DMS153 treated with DMSO at 0.1 percent for 48 hours (cell line): Measurements from ENCODE around the gene PLEKHA5.
"Not testable (repeated sequence)": the region's sequence is repeated elsewhere in the genome, so short reads cannot be mapped to it uniquely, and the experiment has no call there.

Experiments used
- DNase-seq: peaks from one replicate; lab custom pipeline; 2025; ENCODE audit not compliant: unreplicated experiment; lab: John Stamatoyannopoulos, UW

PLEKHA5 gene

DNA sequence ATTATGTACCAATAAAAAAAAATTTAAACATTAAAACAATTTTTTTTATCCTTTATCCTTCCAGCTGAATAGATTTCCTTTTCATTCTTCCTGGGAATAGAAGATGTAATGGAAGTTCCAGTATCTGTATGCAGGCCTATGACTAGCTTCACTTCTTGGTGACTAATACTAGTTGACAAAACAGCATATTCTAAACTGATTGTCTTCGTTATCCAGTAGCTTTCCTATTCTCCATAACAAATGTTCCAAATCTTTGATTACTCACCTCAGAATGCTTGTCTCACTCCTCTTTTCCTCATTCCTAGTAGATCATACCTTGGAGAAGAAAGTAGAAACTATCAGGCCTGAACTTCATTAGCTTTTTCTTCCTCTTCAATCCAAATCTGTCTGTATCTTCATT is 70.7 kb downstream of the PLEKHA5 start:
- no peak for DNase-seq

- no peak for DNase-seq
Measured at GRCh38 chr12:19201661-19202060, 72.1 kb downstream of the PLEKHA5 start.

- no peak for DNase-seq
Measured at GRCh38 chr12:19203013-19203412, 73.5 kb downstream of the PLEKHA5 start.

- DNase-seq = no peak
Measured at GRCh38 chr12:19203539-19204506, 74.3 kb downstream of the PLEKHA5 start.

DNA sequence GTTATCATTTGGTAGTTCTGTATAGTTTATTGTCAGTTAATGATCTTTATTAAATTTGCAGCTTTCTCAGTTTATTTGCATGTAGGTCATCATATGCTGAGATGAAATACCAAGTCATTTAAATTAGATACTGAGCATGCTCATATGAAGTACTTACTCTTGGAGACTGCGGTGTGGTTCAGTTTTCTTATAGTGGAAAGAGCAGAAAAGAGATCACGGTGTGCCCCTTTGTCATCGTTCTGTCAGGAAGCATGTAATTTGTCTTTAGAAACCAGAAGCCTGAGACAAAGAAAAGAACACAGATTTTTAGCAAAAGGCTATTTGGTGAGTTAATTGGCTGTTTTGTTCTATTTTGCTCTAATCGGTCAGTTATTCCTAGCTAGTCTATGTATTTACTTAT is 75.6 kb downstream of the PLEKHA5 start:
- no peak for DNase-seq

DNA sequence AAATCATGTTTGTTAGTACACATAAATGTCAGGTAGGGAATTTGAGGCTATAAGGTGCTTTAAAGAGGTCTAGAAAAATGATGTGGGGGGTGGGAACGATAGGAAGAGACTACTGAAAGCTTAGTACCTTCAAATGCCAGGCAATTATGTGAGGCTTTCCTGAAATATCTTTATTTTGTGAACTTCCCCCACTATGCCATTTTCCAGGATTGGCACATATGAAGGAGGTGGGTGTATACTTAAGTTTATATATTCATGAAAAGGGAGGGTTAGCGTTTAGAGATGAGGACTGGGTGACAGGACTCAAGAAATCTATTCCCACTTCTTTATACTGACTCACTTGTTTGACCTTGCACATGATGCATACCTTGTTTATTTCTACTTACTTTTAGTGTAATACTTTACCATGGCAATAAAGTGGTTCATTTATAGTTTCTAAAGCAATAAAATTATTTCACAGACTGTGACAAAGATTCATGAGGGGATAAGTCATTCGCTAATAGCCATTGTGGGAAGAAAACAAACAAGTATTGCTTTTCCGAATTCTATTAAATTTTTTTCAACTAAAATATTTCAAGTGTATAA is 77.1 kb downstream of the PLEKHA5 start:
- DNase-seq = no peak

DNA sequence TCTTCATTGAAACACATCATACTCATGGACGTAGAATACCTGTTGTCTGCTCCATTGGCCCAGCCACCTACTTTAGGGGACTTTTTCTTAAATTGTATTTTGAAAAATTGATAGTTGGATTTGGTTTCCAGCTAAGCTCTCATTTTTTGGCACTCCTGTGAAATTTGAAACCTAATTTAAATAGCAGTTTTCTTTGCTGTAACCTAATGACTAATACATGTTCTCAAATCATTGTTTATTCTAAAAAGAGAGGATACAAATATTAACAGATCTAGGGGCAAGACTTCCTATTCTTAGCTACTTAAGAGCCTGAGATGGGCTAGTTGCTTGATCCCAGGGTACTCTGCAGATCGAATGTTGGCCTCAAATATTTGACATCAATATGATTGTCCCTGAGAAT is 78.9 kb downstream of the PLEKHA5 start:
- no peak for DNase-seq

DNA sequence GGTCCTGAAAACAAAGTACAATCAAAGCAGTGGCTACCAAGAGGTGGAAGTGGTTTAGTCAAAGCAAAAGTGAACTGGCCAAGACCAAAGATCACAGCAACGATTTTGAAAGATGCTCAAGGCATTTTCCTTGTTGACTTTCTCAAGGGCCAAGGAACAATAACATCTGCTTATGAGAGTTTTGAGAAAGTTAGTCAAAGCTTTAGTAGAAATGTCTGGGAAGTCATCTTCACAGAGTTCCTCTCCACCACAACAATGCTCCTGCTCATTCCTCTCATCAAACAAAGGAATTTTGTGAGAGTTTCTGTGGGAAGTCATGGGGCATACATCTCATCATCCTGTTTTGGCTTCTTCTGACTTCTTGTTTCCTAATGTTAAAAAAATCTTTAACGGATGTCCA is 80.1 kb downstream of the PLEKHA5 start:
- no peak for DNase-seq

DNA sequence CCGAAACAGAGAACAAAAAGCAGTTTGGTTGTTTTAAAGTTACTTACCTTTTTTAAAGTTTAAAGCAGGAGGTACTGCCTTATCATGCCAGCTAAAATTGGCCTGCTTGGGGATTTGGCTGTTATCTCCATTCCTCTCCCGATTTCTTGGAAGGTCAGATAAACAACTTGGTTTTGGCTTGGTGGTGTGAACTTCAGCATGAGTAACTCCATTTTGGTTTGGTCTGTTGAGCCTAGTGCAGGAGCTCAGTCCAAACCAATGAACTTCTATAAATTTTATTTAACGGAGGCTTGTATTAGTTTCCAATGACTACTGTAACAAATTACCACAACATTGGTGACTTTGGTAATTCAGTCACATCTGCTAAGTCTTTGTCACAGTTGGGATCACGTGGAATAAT is 82.3 kb downstream of the PLEKHA5 start:
- DNase-seq = no peak

DNA sequence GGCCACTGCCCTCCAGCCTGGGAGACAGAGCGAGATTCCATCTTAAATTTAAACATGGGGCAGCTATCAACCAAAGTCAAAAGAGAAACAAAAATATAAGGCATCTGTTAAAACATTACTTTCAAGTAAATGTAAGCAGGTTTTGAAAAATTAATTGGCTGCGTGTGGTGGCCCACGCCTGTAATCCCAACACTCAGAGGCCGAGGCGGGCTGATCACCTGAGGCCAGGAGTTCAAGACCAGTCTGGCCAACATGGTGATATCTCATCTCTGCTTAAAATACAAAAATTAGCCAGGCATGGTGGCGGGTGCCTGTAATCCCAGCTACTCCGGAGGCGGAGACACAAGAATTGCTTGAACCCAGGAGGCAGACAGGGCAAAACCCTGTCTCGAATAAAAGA is 82.7 kb downstream of the PLEKHA5 start:
- no peak for DNase-seq

DNA sequence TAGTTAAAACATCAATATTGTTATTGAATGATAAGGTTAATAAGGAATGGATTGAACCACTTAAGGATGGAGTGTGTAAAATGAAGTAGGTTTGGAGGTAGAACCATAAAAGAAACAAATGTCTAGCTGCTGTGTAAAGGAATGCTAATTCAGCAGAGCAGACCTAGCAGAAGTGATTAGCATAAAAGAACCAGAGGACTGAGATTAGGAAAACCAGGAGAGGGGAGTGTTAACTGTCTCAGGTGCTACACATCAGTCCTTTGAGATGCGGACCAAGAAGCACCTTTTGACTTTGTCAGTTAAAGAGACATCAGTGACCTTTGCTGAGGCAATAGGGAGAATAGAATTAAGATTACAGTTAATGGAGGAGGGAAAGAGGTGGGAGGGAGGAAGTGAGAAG is 84.5 kb downstream of the PLEKHA5 start:
- DNase-seq = no peak

- no peak for DNase-seq
Measured at GRCh38 chr12:19215115-19215514, 85.6 kb downstream of the PLEKHA5 start.

- DNase-seq = no peak
Measured at GRCh38 chr12:19217446-19217845, 87.9 kb downstream of the PLEKHA5 start.

DNA sequence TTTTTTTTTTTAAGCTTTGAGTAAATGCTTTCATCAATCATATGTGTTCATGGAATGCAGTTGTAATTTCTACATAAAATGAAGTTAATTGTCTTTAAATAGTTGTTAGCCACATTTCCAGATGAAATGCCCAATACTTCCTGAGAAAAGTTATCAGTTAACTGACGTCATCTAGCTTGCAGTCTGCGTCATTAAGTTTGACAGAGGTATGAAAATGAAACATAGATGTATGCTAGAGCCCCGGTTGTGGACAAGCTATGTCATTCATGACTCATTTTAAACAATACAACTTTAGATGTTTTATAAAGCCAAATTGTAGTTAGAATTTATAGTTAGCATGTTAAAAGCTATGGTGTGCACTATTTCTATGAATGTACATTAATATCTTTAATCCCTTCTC is 90.7 kb downstream of the PLEKHA5 start:
- no peak for DNase-seq

- no peak for DNase-seq
Measured at GRCh38 chr12:19220852-19221466, 91.4 kb downstream of the PLEKHA5 start.

GRCh38 chr12:19222558-19222957 is 93.0 kb downstream of the PLEKHA5 start:
- no peak for DNase-seq

GRCh38 chr12:19223018-19223417 is 93.5 kb downstream of the PLEKHA5 start:
- no peak for DNase-seq

GRCh38 chr12:19223695-19224094 is 94.2 kb downstream of the PLEKHA5 start:
- DNase-seq = no peak

DNA sequence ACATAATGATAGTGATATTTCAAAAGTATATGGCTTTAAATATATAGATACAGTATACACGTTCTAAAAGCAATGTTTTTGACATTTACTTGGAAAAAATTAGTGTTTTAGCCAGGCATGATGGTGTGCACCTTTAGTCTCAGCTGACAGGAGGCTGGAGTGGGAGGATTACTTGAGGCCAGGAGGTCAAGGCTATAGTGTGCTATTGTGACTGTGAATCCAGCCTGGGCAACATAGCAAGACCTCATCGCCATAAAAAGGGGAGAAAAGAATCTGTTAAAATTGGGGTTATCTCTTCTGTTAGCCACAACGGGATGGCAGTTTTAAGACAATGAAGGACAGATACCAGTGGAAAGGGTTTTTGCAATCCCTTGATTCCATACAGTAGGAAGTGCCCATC is 95.2 kb downstream of the PLEKHA5 start:
- DNase-seq = no peak

- DNase-seq = no peak
Measured at GRCh38 chr12:19227190-19227879, 97.8 kb downstream of the PLEKHA5 start.

GRCh38 chr12:19227880-19228210 is 98.3 kb downstream of the PLEKHA5 start:
- DNase-seq = no peak

DNA sequence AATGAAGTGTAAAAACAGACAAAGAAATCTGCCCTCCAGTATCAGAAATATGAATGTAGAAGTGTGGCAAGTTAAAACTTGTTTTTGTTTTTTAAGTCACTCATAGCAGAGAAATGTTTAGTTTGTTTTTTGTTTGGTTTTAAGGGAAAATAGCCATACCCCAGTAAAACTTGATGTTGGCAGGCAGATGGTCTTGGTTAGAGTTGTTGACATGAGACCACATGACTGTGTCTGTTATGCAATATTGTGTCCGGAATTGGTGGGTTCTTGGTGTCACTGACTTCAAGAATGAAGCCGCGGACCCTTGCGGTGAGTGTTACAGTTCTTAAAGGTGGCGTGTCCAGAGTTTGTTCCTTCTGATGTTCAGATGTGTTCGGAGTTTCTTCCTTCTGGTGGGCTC is 99.5 kb downstream of the PLEKHA5 start:
- DNase-seq = not testable (repeated sequence)
